Upper lobe of right lung (tissue), 1 donor: ENCODE measurements around the gene RAD51D. TPM values are rescaled to one million over a fixed set of nuclear protein-coding genes. Genes with fewer than 3 reads are reported as not detected.

Experiments used
- ATAC-seq: fragments of 200-7000 bp; cut with Tn5 transposase; one replicate; pipeline ENCODE4 v1.9.1; 2020; ENCODE audit warnings: mild to moderate bottlenecking, moderate library complexity
- DNase-seq: peaks from one replicate; pipeline ENCODE4 v3.0.0-alpha.2; 2020
- H3K27ac ChIP-seq: fragments of 200-600 bp; one replicate; pipeline ENCODE4 v1.8.0; 2022
- H3K27me3 ChIP-seq: fragments of 200-600 bp; one replicate; pipeline ENCODE4 v1.8.0; 2022; ENCODE audit warnings: mild to moderate bottlenecking
- H3K36me3 ChIP-seq: fragments of 200-600 bp; one replicate; pipeline ENCODE4 v1.8.0; 2022
- H3K4me1 ChIP-seq: fragments of 200-600 bp; one replicate; pipeline ENCODE4 v1.8.0; 2022
- H3K4me3 ChIP-seq: fragments of 200-600 bp; one replicate; pipeline ENCODE4 v1.8.0; 2022; ENCODE audit warnings: mild to moderate bottlenecking
- H3K9me3 ChIP-seq: fragments of 200-600 bp; one replicate; pipeline ENCODE4 v1.8.0; 2022
- CTCF ChIP-seq: fragments of 200-600 bp; IDR thresholded peaks from one replicate; pipeline ENCODE4 v1.8.0; 2022; ENCODE audit warnings: antibody characterized with exemption
- intact Hi-C: fragments of 100-400 bp; cut with DNase I; formaldehyde crosslinking; loops from one replicate; pipeline ENCODE4 v1.11.0; 2022
- total RNA-seq: library from RNA; stranded (reverse); fragmentation: NEBNext Ultra II Directional; extraction: Animal tissue kit (Norgen Biotek cat#: 25700); gene quantifications from one replicate; pipeline ENCODE4 v1.2.1, GENCODE V29; 2021
- donor health status: DM: no; HTN: yes; CAD: no; lungs with severe emphysema.

Gene RAD51D
- total RNA-seq, 1 donor from 2014 or later = 19.1 TPM

DNA sequence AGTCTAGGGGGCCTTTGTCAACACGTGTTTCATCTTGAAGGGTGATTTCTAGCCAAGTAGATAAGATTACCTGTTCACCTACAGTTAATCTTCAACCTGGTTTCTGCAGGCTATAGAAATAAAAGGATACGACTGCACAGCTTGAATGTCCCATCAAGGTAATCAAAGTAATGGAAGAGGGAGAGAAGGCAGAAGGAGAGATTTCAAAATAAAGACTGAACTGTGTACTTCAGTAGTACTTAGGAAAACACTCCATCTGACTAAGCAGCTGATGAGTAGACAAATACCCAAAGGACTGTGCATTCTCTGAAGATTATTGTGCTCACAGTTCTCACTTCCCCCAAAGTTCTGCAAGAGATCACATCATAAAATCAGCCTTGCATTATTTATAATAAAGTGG is 50.3 kb downstream of the RAD51D start:
- Histone ChIP-seq H3K36me3 (peaks cover 3% of the 10 kb centered on the region), H3K9me3 (no peaks in the 10 kb centered on the region), H3K4me3 (no peak overlapping the region), H3K27ac (no peak overlapping the region), H3K27me3 (no peaks in the 10 kb centered on the region), H3K4me1 (peaks cover 3% of the 10 kb centered on the region)
- intact Hi-C loops = no loop called here
- ATAC-seq (peak; percentile 43), DNase-seq (no peak)
- no peak for TF ChIP-seq CTCF

DNA sequence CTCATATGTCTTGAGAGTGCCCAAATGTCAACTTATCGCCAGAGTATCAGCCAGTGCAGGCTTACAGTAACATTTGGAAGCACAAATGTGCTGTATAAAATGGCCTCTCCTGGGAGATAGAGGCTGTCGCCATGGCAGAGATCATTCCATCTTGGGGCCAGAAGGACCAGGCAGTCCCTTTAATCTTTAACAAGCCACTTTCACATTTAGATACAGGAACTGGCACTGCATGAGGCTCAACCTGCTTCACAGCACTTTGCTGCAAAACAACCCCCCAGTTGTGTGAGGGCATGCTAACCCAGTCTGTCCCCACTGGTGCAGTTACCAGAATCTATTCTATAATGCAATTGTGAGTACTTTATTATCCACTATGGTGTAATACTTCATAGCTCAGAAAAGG is 51.4 kb downstream of the RAD51D start:
- intact Hi-C loops = no loop called here
- DNase-seq (no peak), ATAC-seq (no peak)

DNA sequence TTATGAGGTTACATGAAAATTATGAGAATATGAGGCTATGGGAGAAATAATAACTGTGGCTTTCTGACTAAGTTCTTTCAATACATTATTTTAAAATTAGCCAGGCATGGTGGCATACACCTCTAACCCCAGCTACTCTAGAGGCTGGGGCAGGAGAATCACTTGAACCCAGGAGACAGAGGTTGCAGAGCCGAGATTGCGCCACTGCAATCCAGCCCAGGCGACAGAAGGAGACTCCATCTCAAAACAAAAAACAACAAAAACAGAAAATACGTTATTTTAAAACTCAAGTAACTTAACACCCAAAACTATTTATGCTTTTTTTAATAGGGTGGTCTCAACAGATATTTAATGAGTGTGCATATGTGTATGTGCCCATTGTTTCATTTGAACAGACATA is 53.8 kb downstream of the RAD51D start:
- Histone ChIP-seq H3K4me1 (peaks cover 10% of the 10 kb centered on the region), H3K27ac (no peak overlapping the region), H3K4me3 (no peak overlapping the region), H3K27me3 (no peaks in the 10 kb centered on the region), H3K9me3 (no peaks in the 10 kb centered on the region), H3K36me3 (no peaks in the 10 kb centered on the region)
- TF ChIP-seq CTCF = no peak
- ATAC-seq (no peak), DNase-seq (no peak)
- intact Hi-C loops = no loop called here

More for the DNA sequence above, 51.4 kb downstream of the RAD51D start:
- H3K27ac ChIP-seq = no peak overlapping the region
- no peak for TF ChIP-seq CTCF
- H3K27me3 ChIP-seq = no peaks in the 10 kb centered on the region
- peaks cover 3% of the 10 kb centered on the region for H3K36me3 ChIP-seq
- no peaks in the 10 kb centered on the region for H3K9me3 ChIP-seq
- peaks cover 10% of the 10 kb centered on the region for H3K4me1 ChIP-seq
- no peak overlapping the region for H3K4me3 ChIP-seq

- no peaks in the 10 kb centered on the region for H3K9me3 ChIP-seq
- no peaks in the 10 kb centered on the region for H3K36me3 ChIP-seq
- intact Hi-C loops = no loop called here
- ATAC-seq (no peak), DNase-seq (no peak)
- H3K4me3 ChIP-seq = no peak overlapping the region
- no peak for TF ChIP-seq CTCF
- peaks cover 10% of the 10 kb centered on the region for H3K4me1 ChIP-seq
- H3K27ac ChIP-seq = peak overlapping the region; percentile 80
- no peaks in the 10 kb centered on the region for H3K27me3 ChIP-seq
Measured at GRCh38 chr17:35064516-35065215, 55.0 kb downstream of the RAD51D start.

DNA sequence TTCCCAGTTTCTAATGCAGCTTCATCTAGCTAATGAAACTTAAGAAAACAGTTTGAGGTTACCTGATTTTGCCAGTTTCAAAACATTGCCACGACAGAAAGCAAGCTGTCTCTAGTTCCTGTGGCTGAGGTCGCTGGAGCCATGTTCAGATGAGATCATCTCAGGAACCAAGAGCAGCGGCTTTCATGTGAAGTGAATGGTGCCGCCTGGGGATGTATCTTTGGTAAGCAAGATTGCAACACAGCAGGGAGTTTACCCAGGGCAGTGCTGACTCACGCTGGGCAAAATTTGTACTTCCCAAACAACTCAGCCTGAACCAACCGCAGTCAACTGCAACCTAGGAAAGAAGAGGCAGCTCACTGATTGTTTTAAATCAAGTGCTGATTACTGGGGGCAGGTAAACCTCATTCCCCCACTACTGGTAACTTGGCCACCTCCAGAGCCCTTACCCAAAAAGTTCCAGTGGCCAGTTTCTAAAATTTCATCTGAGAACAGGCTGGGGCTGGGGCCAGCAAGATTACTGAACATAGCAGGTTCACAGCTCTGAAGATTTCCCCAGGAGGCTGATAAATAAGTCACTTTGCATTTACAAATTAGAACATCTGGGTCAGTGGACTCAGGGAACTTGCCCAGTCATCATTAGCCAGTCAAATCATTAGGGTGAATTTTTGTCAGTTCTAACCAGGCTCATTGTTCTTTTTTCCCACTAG is 56.0 kb downstream of the RAD51D start, which contains the start of gene RFFL:
Gene RFFL, minus strand, starts transcription at position 194 of the 710 bp plus-strand sequence. CDS start 37,154 bp downstream, outside the sequence.
- H3K4me3 ChIP-seq = peak within 1 kb of the TSS; percentile 23
- no peaks in the 10 kb centered on the region for H3K9me3 ChIP-seq
- peaks cover 10% of the 10 kb centered on the region for H3K4me1 ChIP-seq
- peak; percentile 85 for DNase-seq
- intact Hi-C loops = no loop called here
- peak; percentile 17 for TF ChIP-seq CTCF
- H3K36me3 ChIP-seq = no peaks in the 10 kb centered on the region
- H3K27ac ChIP-seq = peak within 1 kb of the TSS; percentile 80
- peak; percentile 99 for ATAC-seq
- H3K27me3 ChIP-seq = no peaks in the 10 kb centered on the region
